ENCODE results near the gene ERCC2. TPM values are rescaled to one million over a fixed set of nuclear protein-coding genes. Genes with fewer than 3 reads are reported as not detected.

ERCC2 gene
- polyA plus RNA-seq, 2 donors: 6.1 to 8.8 TPM

DNA sequence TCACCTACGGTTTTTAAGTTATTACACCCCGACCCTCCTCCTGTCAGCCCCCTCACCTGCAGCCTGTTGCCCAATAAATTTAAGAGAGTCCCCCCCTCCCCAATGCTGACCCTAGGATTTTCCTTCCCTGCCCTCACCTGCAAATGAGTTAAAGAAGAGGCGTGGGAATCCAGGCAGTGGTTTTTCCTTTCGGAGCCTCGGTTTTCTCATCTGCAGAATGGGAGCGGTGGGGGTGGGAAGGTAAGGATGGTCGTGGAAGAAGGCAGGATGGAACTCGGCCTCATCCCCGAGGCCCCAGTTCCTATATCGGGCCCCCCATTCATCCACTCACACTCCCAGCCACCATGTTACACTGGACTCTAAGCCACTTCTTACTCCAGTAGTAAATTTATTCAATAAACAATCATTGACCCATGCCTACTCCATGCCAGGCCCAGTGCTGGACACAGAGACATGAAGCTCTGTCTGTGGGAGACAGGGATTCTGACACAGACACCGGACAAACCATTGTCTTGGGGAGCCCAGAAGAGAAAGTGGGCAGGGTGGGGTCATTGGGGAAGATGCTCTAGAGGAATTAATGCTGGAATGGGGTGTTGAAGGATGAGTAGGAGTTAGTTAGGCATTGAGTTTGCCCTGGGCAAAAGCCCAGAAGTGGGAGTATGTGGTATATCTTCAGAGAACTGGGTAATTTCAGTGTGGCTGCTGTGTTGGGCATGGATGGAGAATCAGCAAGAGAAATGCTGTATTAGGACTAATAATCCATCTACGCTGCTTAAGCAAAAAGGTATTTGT is 66.9 kb downstream of the ERCC2 start:
- no peaks in the 10 kb centered on the region for H3K27me3 ChIP-seq (ENCODE audit: control insufficient read depth in 1 of 2, insufficient read depth in 2 of 2, low read length in 2 of 2)
- WGBS, 2 donors: 92 to 95% methylated on average over 12 of the region's 12 CpGs

GRCh38 chr19:45302416-45302815 is 68.0 kb downstream of the ERCC2 start:
- WGBS, 2 donors: 90 to 92% methylated on average over 18 to 27 of the region's 27 CpGs
- Histone ChIP-seq H3K36me3 (ENCODE audit: control insufficient read depth in 2 of 2, insufficient read depth in 2 of 2, low read length in 1 of 2) (peaks cover 2 to 10% of the 10 kb centered on the region in 2 donors), H3K4me1 (ENCODE audit: control insufficient read depth in 2 of 2, insufficient read depth in 2 of 2, low read length in 1 of 2) (peaks cover 0 to 2% of the 10 kb centered on the region in 2 donors), H3K27ac (ENCODE audit: low read depth in 2 of 2, low read length in 1 of 2) (no peak overlapping the region), H3K27me3 (ENCODE audit: control insufficient read depth in 1 of 2, insufficient read depth in 2 of 2, low read length in 2 of 2) (no peaks in the 10 kb centered on the region), H3K4me3 (ENCODE audit: low read depth in 1 of 2, low read length in 2 of 2) (no peak overlapping the region), H3K9me3 (ENCODE audit: control insufficient read depth in 2 of 2, insufficient read depth in 1 of 2, low read depth in 1 of 2, low read length in 1 of 2) (no peaks in the 10 kb centered on the region)

More for the DNA sequence above, 66.9 kb downstream of the ERCC2 start:
- Histone ChIP-seq H3K4me3 (ENCODE audit: low read depth in 1 of 2, low read length in 2 of 2) (no peak overlapping the region), H3K27ac (ENCODE audit: low read depth in 2 of 2, low read length in 1 of 2) (no peak overlapping the region), H3K9me3 (ENCODE audit: control insufficient read depth in 2 of 2, insufficient read depth in 1 of 2, low read depth in 1 of 2, low read length in 1 of 2) (no peaks in the 10 kb centered on the region), H3K36me3 (ENCODE audit: control insufficient read depth in 2 of 2, insufficient read depth in 2 of 2, low read length in 1 of 2) (peaks cover 0 to 7% of the 10 kb centered on the region in 2 donors), H3K4me1 (ENCODE audit: control insufficient read depth in 2 of 2, insufficient read depth in 2 of 2, low read length in 1 of 2) (no peaks in the 10 kb centered on the region)

Other genes with a start within 250 kb of the ERCC2 start
- gene NKPD1, start 209.6 kb downstream of the ERCC2 start, polyA plus RNA-seq: 1 to 10 TPM in 1 of 2 donors, under 1 TPM in 1; 0.61 to 1.3 TPM
- 10 to 100 TPM; 25.9 to 26.4 TPM for gene TRAPPC6A, start 192.3 kb downstream of the ERCC2 start, polyA plus RNA-seq
- gene BLOC1S3, start 191.8 kb downstream of the ERCC2 start, polyA plus RNA-seq: 1 to 10 TPM; 2.2 to 3.1 TPM
- 1 to 10 TPM; 1.3 to 1.5 TPM for gene EXOC3L2, start 125.2 kb downstream of the ERCC2 start, polyA plus RNA-seq
- 10 to 100 TPM; 11.9 to 15.9 TPM for gene MARK4, start 119.3 kb downstream of the ERCC2 start, polyA plus RNA-seq
- under 1 TPM; 0.14 to 0.74 TPM for gene CKM, start 47.7 kb downstream of the ERCC2 start, polyA plus RNA-seq
- 10 to 100 TPM; 15.0 to 24.2 TPM for gene KLC3, start 29.8 kb downstream of the ERCC2 start, polyA plus RNA-seq
- 100 to 1,000 TPM; 163 to 233 TPM for gene PPP1R13L, start 34.5 kb upstream of the ERCC2 start, polyA plus RNA-seq
- gene POLR1G, start 36.1 kb upstream of the ERCC2 start, polyA plus RNA-seq: 1 to 10 TPM; 6.3 to 6.8 TPM
- 10 to 100 TPM; 33.3 to 33.4 TPM for gene ERCC1, start 53.3 kb upstream of the ERCC2 start, polyA plus RNA-seq
- 10 to 100 TPM in 1 of 2 donors, 1 to 10 TPM in 1; 1.1 to 13.8 TPM for gene FOSB, start 97.4 kb upstream of the ERCC2 start, polyA plus RNA-seq
- gene RTN2, start 126.5 kb upstream of the ERCC2 start, polyA plus RNA-seq: 1 to 10 TPM; 2.4 to 5.1 TPM
- gene PPM1N, start 127.9 kb upstream of the ERCC2 start, polyA plus RNA-seq: 1 to 10 TPM; 2.3 to 2.5 TPM
- 10 to 100 TPM; 35.5 to 36.5 TPM for gene VASP, start 136.9 kb upstream of the ERCC2 start, polyA plus RNA-seq
- gene OPA3, start 214.2 kb upstream of the ERCC2 start, polyA plus RNA-seq: 1 to 10 TPM; 4.0 to 4.6 TPM
- gene GPR4, start 231.6 kb upstream of the ERCC2 start, polyA plus RNA-seq: under 1 TPM; 0.83 to 0.85 TPM

All from esophagus (tissue), 2 donors.